ENCODE measurements around the gene NADSYN1.

DNA sequence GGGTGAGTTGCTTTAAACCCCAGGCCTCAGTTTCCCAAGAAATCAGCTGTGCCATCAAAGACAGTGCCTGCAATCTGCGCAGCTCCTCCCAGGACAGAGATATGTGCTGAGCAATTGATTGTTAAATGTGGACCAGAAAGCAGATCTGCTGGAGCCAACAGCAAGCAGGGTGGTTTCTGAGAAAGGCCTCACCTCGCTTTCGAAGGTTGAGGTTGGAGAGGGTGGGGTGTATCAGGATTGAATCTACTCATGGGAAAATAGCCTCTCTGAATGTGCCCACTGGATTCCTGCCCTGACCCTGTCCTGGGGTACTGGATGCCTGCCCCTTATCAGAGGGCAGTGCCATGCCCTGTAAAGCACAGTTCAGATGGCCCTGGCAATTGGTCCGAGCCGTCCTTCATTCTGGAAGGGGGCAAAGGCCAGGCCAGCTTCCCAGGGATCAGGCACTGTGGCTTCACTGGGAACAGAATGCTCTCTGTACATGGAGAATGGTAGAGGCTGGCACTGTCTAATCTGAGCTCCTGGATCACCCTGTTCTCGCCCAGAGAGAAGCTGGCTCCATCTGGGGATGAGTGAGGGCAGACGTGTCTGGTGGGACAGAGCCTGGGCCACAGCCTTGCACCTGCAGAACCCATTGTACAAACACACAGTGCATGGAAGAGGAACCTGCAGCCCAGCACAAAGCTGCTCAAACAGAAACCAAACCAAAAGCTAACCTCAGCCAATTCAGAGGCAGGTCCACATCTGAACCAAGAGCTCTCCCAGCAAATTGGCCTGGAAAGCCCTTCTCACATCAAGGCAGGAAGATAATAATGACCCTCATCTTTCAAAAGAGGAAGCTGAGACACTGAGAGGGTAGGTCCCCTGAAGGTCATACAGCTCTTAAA, 20.0 kb upstream of the NADSYN1 start:
- TF ChIP-seq, protein P1, sequence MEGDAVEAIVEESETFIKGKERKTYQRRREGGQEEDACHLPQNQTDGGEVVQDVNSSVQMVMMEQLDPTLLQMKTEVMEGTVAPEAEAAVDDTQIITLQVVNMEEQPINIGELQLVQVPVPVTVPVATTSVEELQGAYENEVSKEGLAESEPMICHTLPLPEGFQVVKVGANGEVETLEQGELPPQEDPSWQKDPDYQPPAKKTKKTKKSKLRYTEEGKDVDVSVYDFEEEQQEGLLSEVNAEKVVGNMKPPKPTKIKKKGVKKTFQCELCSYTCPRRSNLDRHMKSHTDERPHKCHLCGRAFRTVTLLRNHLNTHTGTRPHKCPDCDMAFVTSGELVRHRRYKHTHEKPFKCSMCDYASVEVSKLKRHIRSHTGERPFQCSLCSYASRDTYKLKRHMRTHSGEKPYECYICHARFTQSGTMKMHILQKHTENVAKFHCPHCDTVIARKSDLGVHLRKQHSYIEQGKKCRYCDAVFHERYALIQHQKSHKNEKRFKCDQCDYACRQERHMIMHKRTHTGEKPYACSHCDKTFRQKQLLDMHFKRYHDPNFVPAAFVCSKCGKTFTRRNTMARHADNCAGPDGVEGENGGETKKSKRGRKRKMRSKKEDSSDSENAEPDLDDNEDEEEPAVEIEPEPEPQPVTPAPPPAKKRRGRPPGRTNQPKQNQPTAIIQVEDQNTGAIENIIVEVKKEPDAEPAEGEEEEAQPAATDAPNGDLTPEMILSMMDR (conservative IDR thresholded peaks at IDR 0.05 in 1 of 2, IDR thresholded peaks at IDR 0.05 in 1 of 2; ENCODE audit: extremely low read depth in 1 of 2, insufficient read depth in 1 of 2, low read depth in 1 of 2, low read length in 2 of 2), result no peak
- TF ChIP-seq EZH2 (IDR thresholded peaks at IDR 0.05; ENCODE audit: borderline replicate concordance, low read length), result no peak

Measured in mammary epithelial cell (primary cell).